Ovary (tissue), 9 donors: Measurements from ENCODE around the gene DHRS12. TPM values are rescaled to one million over a fixed set of nuclear protein-coding genes. Genes with fewer than 3 reads are reported as not detected.

Experiments
- DNase-seq, 5 donors: peaks; one replicate each; pipeline ENCODE4 v3.0.0-alpha.2; 2019 to 2020
- H3K27ac ChIP-seq, 2 donors: fragments of 200-600 bp; one replicate each; pipeline versions ENCODE4 v1.5.1 to v1.8.0; 2019 to 2022
- H3K27me3 ChIP-seq: fragments of 200-600 bp; one replicate; pipeline ENCODE4 v1.8.0; 2022
- H3K36me3 ChIP-seq: fragments of 200-600 bp; sonication (generic); one replicate; pipeline ENCODE4 v1.5.1; 2019
- H3K4me1 ChIP-seq: one replicate; pipeline ENCODE4 v1.8.1; 2013; ENCODE audit warnings: mild to moderate bottlenecking, moderate library complexity; ENCODE audit not compliant: insufficient read depth
- H3K4me3 ChIP-seq: fragments of 200-600 bp; sonication (generic); one replicate; pipeline ENCODE4 v1.5.1; 2017
- H3K9me3 ChIP-seq, 2 donors: fragments of 200-600 bp in 1 of 2; sonication (generic) in 1 of 2; one replicate each; pipeline versions ENCODE4 v1.5.1 to v1.8.1; 2013 to 2019; ENCODE audit warnings: mild to moderate bottlenecking in 1 of 2, moderate library complexity in 1 of 2
- CTCF ChIP-seq, 3 donors: fragments of 450-650 bp in 2 of 3; fragments of 200-600 bp in 1 of 3; IDR thresholded peaks; one replicate each; pipeline versions ENCODE4 v1.5.1 to v1.8.0; 2016 to 2022; ENCODE audit warnings: antibody characterized with exemption in 3 of 3, mild to moderate bottlenecking in 1 of 3
- EP300 ChIP-seq: sonication (generic); formaldehyde crosslinking; IDR thresholded peaks from one replicate; pipeline ENCODE4 v1.6.1; 2017; ENCODE audit warnings: antibody characterized with exemption
- POLR2A ChIP-seq: fragments of 450-650 bp; IDR thresholded peaks from one replicate; pipeline ENCODE4 v1.6.1; 2017; ENCODE audit warnings: antibody characterized with exemption, mild to moderate bottlenecking, moderate library complexity
- WGBS, 3 donors: extraction: QIAGEN DNeasy Blood & Tissue Kit in 1 of 3; methylation state at CpG; one replicate each; pipeline versions ENCODE4 v1.1.5 to v1.1.7; 2013 to 2017; 5-methylcytosine and 5-hydroxymethylcytosine counted together
- intact Hi-C, 4 donors: fragments of 100-400 bp; cut with DNase I; formaldehyde crosslinking; loops; one replicate each; pipeline versions ENCODE4 v1.11.0 to v1.15.1; 2022 to 2023
- polyA plus RNA-seq, 2 donors: library from polyadenylated mRNA; stranded (reverse); fragments of 200-250 nt in 1 of 2; fragments of 350-450 nt in 1 of 2; fragmentation: Illumina TruSeq in 1 of 2; extraction: RNeasy Lipid Tissue Mini Kit (QIAGEN cat#74804) in 1 of 2; gene quantifications; one replicate each; pipeline ENCODE4 v1.2.3, GENCODE V29; 2013 to 2014
- total RNA-seq, 7 donors: library from RNA; depleted of rRNA in 2 of 7; stranded (reverse); fragments of >200 nt in 2 of 7; fragmentation: NEBNext Ultra II Directional in 3 of 7; extraction: Animal tissue kit (Norgen Biotek cat#: 25700) in 3 of 7; gene quantifications; one replicate each; pipeline versions ENCODE4 v1.1.0 to v1.2.4, GENCODE V29; 2016 to 2023
- donor health status: DM: no; HTN: no; CAD: no; lungs with moderate emphysema.
- donor health status: DM: no; HTN: no; CAD: no.
- donor health status: Bipolar disorder and iron deficiency.
- donor health status: DM: yes; HTN: yes; CAD: no.
- donor health status: DM: no; HTN: no; CAD: no.
- donor health status: DM: yes; HTN: yes; CAD: no.

The DHRS12 gene
- total and polyA plus RNA-seq, 9 donors = 9.7 to 29.1 (median 18.3) TPM

- intact Hi-C loops = no loop called here
- TF ChIP-seq CTCF (IDR thresholded peaks at IDR 0.05) (no peak), POLR2A (no peak), EP300 (no peak)
- 81 to 89% (median 84%) methylated on average over 15 of the region's 15 CpGs for WGBS, 3 donors
Measured at GRCh38 chr13:51781246-51782022, 22.5 kb downstream of the DHRS12 start.

GRCh38 chr13:51780099-51780498 lies 23.9 kb downstream of the DHRS12 start:
- 52 to 71% (median 61%) methylated on average over 3 of the region's 3 CpGs for WGBS, 3 donors
- intact Hi-C loops = no loop called here

More at GRCh38 chr13:51781246-51782022, 22.5 kb downstream of the DHRS12 start:
- Histone ChIP-seq H3K4me3 (no peak overlapping the region), H3K4me1 (peaks cover 4% of the 10 kb centered on the region), H3K27me3 (no peaks in the 10 kb centered on the region), H3K36me3 (no peaks in the 10 kb centered on the region), H3K9me3 (no peaks in the 10 kb centered on the region), H3K27ac (no peak overlapping the region)
- no peak for DNase-seq

GRCh38 chr13:51778392-51778791 lies 25.6 kb downstream of the DHRS12 start:
- H3K36me3 ChIP-seq = no peaks in the 10 kb centered on the region
- TF ChIP-seq CTCF (IDR thresholded peaks at IDR 0.05) = no peak
- TF ChIP-seq EP300 = no peak
- no peak for TF ChIP-seq POLR2A
- H3K4me1 ChIP-seq = no peaks in the 10 kb centered on the region
- no peaks in the 10 kb centered on the region for H3K27me3 ChIP-seq
- intact Hi-C loops = no loop called here
- WGBS, 3 donors = 77 to 85% (median 80%) methylated on average over 11 of the region's 11 CpGs
- no peak overlapping the region for H3K4me3 ChIP-seq
- H3K27ac ChIP-seq = no peak overlapping the region
- no peaks in the 10 kb centered on the region for H3K9me3 ChIP-seq
- no peak for DNase-seq

More at GRCh38 chr13:51780099-51780498, 23.9 kb downstream of the DHRS12 start:
- Histone ChIP-seq H3K27me3 (no peaks in the 10 kb centered on the region), H3K4me3 (no peak overlapping the region), H3K9me3 (no peaks in the 10 kb centered on the region), H3K4me1 (no peaks in the 10 kb centered on the region), H3K27ac (no peak overlapping the region), H3K36me3 (no peaks in the 10 kb centered on the region)
- DNase-seq = no peak
- TF ChIP-seq EP300 = no peak

DNA sequence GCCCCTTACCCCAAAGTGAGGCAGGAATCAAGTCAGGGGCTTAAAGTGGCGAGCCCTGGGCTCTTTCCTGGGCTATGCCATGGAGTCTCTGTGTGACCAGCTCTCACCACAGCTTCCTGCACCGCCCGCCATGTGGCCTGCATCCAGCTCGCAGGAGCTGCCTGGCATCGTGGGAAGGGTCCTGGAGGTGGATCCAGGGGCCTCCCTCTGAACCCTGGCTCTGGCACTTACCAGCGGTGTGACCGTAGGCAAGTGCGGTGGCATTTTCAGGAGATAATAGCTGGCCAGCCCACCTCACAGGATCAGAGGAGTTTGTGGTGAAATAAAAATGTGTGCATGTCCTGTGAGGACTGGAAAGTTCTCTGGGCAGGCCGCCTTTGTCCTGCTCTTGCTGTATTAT lies 26.0 kb downstream of the DHRS12 start:
- H3K27ac ChIP-seq = no peak overlapping the region
- 84 to 93% (median 92%) methylated on average over 9 of the region's 9 CpGs for WGBS, 3 donors
- no peaks in the 10 kb centered on the region for H3K4me1 ChIP-seq
- H3K27me3 ChIP-seq = no peaks in the 10 kb centered on the region
- no peaks in the 10 kb centered on the region for H3K36me3 ChIP-seq
- H3K4me3 ChIP-seq = no peak overlapping the region
- H3K9me3 ChIP-seq = no peaks in the 10 kb centered on the region
- intact Hi-C loops = no loop called here
- TF ChIP-seq POLR2A (no peak), EP300 (no peak), CTCF (IDR thresholded peaks at IDR 0.05) (no peak)
- DNase-seq = no peak

- 88 to 94% (median 90%) methylated on average over 7 of the region's 7 CpGs for WGBS, 3 donors
- DNase-seq = no peak
- no peaks in the 10 kb centered on the region for H3K27me3 ChIP-seq
- no peak overlapping the region for H3K27ac ChIP-seq
- no peaks in the 10 kb centered on the region for H3K4me1 ChIP-seq
- no peak for TF ChIP-seq CTCF (IDR thresholded peaks at IDR 0.05)
- H3K36me3 ChIP-seq = no peaks in the 10 kb centered on the region
- intact Hi-C loops = no loop called here
- H3K9me3 ChIP-seq = no peaks in the 10 kb centered on the region
- no peak overlapping the region for H3K4me3 ChIP-seq
Measured at GRCh38 chr13:51776179-51776578, 27.8 kb downstream of the DHRS12 start.
